DND-41 (cell line): ENCODE data around the gene TAX1BP3.

ENCODE experiments used
- ATAC-seq: fragments of 200-7000 bp; cut with Tn5 transposase; 3 replicates; pipeline ENCODE4 v1.9.1; 2021; ENCODE audit warnings: low read depth; ENCODE audit not compliant: insufficient read depth
- DNase-seq: peaks from one replicate; pipeline ENCODE4 v3.0.0-alpha.2; 2020
- H2AFZ ChIP-seq: 2 replicates; pipeline ENCODE4 v1.6.0; 2012; ENCODE audit warnings: low read depth, low read length
- H3K27ac ChIP-seq: 2 replicates; pipeline ENCODE4 v1.5.1; 2012; ENCODE audit warnings: low read length, inconsistent platforms
- H3K27me3 ChIP-seq: fragments of 200-600 bp; sonication (generic); 2 replicates; pipeline ENCODE4 v1.6.0; 2012; ENCODE audit warnings: low read length, mild to moderate bottlenecking, inconsistent platforms; ENCODE audit not compliant: insufficient read depth, poor library complexity
- H3K36me3 ChIP-seq: 2 replicates; pipeline ENCODE4 v1.5.1; 2012; ENCODE audit warnings: low read length, inconsistent platforms; ENCODE audit not compliant: insufficient read depth
- H3K4me1 ChIP-seq: 2 replicates; pipeline ENCODE4 v1.5.1; 2012; ENCODE audit warnings: mild to moderate bottlenecking, low read length; ENCODE audit not compliant: insufficient read depth
- H3K4me2 ChIP-seq: 2 replicates; pipeline ENCODE4 v1.6.0; 2012; ENCODE audit warnings: mild to moderate bottlenecking, moderate library complexity, low read length, inconsistent platforms; ENCODE audit not compliant: insufficient read depth
- H3K4me3 ChIP-seq, 2 experiments: fragments of 200-600 bp in 1 of 2; shearing (Covaris generic) in 1 of 2; 2 replicates each; pipeline ENCODE4 v1.5.1; 2012 to 2016; ENCODE audit warnings: inconsistent platforms in 2 of 2, low read length in 2 of 2, mild to moderate bottlenecking in 2 of 2, low read depth in 1 of 2, moderate library complexity in 1 of 2
- H3K79me2 ChIP-seq: 2 replicates; pipeline ENCODE4 v1.6.0; 2012; ENCODE audit warnings: low read length, inconsistent platforms; ENCODE audit not compliant: insufficient read depth
- H3K9ac ChIP-seq: 2 replicates; pipeline ENCODE4 v1.6.0; 2012; ENCODE audit warnings: low read depth, mild to moderate bottlenecking, inconsistent platforms, low read length, moderate library complexity
- H3K9me3 ChIP-seq: 2 replicates; pipeline ENCODE4 v1.5.1; 2012; ENCODE audit warnings: low read length, moderate library complexity, mild to moderate bottlenecking, inconsistent platforms; ENCODE audit not compliant: insufficient read depth, severe bottlenecking
- H4K20me1 ChIP-seq: 2 replicates; pipeline ENCODE4 v1.6.0; 2012; ENCODE audit warnings: low read length; ENCODE audit not compliant: insufficient read depth
- CTCF ChIP-seq: IDR thresholded peaks from 2 replicates; pipeline ENCODE4 v1.5.1; 2012; ENCODE audit warnings: borderline replicate concordance, low read length, moderate library complexity, mild to moderate bottlenecking; ENCODE audit not compliant: poor library complexity, severe bottlenecking; ENCODE audit errors: extremely low read depth
- EZH2 ChIP-seq: IDR thresholded peaks from 3 replicates; pipeline ENCODE4 v1.6.1; 2012; ENCODE audit warnings: borderline replicate concordance, low read depth, mild to moderate bottlenecking, moderate library complexity, low read length, inconsistent platforms; ENCODE audit not compliant: severe bottlenecking

Gene TAX1BP3

GRCh38 chr17:3675886-3676285 lies 7.5 kb upstream of the TAX1BP3 start:
- ATAC-seq, result no peak
- no peaks in the 10 kb centered on the region; the same call in 1 of the 2 replicates for H4K20me1 ChIP-seq
- H3K4me1 ChIP-seq, result no peaks in the 10 kb centered on the region
- H2AFZ ChIP-seq, result no peak overlapping the region
- H3K36me3 ChIP-seq, result no peaks in the 10 kb centered on the region
- no peak for DNase-seq
- TF ChIP-seq EZH2, result no peak
- no peak for TF ChIP-seq CTCF
- no peak overlapping the region for H3K27ac ChIP-seq
- no peak overlapping the region for H3K4me3 ChIP-seq
- H3K4me2 ChIP-seq, result no peak overlapping the region
- H3K9me3 ChIP-seq, result no peaks in the 10 kb centered on the region
- H3K79me2 ChIP-seq, result no peaks in the 10 kb centered on the region
- H3K9ac ChIP-seq, result no peak overlapping the region
- no peaks in the 10 kb centered on the region for H3K27me3 ChIP-seq

DNA sequence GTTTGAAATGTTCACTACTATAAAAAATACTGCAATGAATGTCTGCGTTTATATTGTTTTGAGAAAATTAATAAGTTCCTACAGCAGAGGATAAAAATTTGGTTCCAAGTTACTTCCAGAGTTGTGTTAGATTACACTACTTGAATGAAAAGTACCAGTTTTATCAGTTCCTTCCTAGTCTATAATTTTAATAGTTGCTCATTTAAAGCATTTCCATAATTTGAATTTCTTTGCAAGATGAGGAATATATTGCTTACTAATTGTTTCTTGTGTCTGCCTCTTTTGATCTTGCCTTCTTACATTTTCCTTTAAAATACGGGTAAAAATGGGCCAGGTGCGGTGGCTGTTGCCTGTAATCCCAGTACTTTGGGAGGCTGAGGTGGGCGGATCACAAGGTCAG lies 4.2 kb upstream of the TAX1BP3 start:
- no peaks in the 10 kb centered on the region for H3K9me3 ChIP-seq
- H3K4me3 ChIP-seq, result no peak overlapping the region
- no peak overlapping the region for H3K4me2 ChIP-seq
- no peak for DNase-seq
- no peak overlapping the region for H2AFZ ChIP-seq
- peaks cover 8% of the 10 kb centered on the region for H4K20me1 ChIP-seq
- no peak overlapping the region for H3K27ac ChIP-seq
- no peak for TF ChIP-seq EZH2
- no peak for TF ChIP-seq CTCF
- H3K36me3 ChIP-seq, result peaks cover 5% of the 10 kb centered on the region
- no peaks in the 10 kb centered on the region for H3K27me3 ChIP-seq
- no peak for ATAC-seq
- H3K79me2 ChIP-seq, result peaks cover 27% of the 10 kb centered on the region
- no peak overlapping the region for H3K9ac ChIP-seq
- peaks cover 18% of the 10 kb centered on the region for H3K4me1 ChIP-seq

DNA sequence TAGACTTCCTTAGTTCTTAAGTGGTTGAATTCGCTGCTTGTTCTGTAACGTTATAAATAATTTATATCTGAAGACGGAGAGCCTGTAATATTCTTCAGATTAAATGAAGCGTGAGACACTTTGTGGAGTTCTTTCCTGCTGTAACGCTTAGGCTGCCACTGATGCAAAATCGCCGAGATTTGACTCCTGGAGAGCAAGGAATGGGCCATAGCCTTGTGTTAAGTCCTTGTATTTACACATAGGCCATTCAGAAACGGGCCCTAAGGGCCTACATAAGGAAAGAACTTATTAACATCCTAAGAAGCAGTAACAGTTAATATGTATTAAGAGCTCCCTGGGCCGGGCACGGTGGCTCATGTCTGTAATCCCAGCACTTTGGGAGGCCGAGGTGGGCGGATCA lies 1.2 kb upstream of the TAX1BP3 start:
- Histone ChIP-seq H3K4me2 (peak overlapping the region; percentile 98), H3K27me3 (no peaks in the 10 kb centered on the region), H3K9me3 (no peaks in the 10 kb centered on the region), H4K20me1 (peaks cover 14% of the 10 kb centered on the region), H2AFZ (no peak overlapping the region), H3K4me1 (peaks cover 30% of the 10 kb centered on the region), H3K4me3 (peak overlapping the region; percentile 95 to 97), H3K36me3 (peaks cover 8% of the 10 kb centered on the region), H3K27ac (peak overlapping the region; percentile 92), H3K9ac (peak overlapping the region; percentile 95), H3K79me2 (peaks cover 30% of the 10 kb centered on the region)
- ATAC-seq (no peak), DNase-seq (no peak)
- TF ChIP-seq EZH2, result no peak
- TF ChIP-seq CTCF, result no peak

- Histone ChIP-seq H3K9ac (peak overlapping the region; percentile 95), H4K20me1 (peaks cover 14% of the 10 kb centered on the region), H3K36me3 (peaks cover 13% of the 10 kb centered on the region), H3K9me3 (no peaks in the 10 kb centered on the region), H3K4me3 (peak overlapping the region; percentile 95 to 97), H3K4me1 (peaks cover 30% of the 10 kb centered on the region), H3K27me3 (no peaks in the 10 kb centered on the region), H2AFZ (peak overlapping the region; percentile 95), H3K4me2 (peak overlapping the region; percentile 98), H3K79me2 (peaks cover 30% of the 10 kb centered on the region), H3K27ac (peak overlapping the region; percentile 92)
- DNase-seq, result no peak
- TF ChIP-seq CTCF (no peak), EZH2 (no peak)
- no peak for ATAC-seq
Observed at GRCh38 chr17:3669085-3669347, 638 bp upstream of the TAX1BP3 start.
